Right lung (tissue), 5 donors: ENCODE results near the gene PSMB3. TPM values are rescaled to one million over a fixed set of nuclear protein-coding genes. Genes with fewer than 3 reads are reported as not detected.
"Not testable (repeated sequence)": the region's sequence is repeated elsewhere in the genome, so short reads cannot be mapped to it uniquely, and the experiment has no call there.

Experiments used
- DNase-seq, 2 donors: peaks; one replicate each; pipeline ENCODE4 v3.0.0-alpha.2; 2013
- polyA plus RNA-seq, 5 donors: library from polyadenylated mRNA; unstranded; fragments of 120-200 nt; gene quantifications; one replicate each; pipeline versions ENCODE4 v1.2.1 to v1.2.3, GENCODE V29; 2013; ENCODE audit warnings: inconsistent platforms in 1 of 5, low replicate concordance in 1 of 5; ENCODE audit not compliant: insufficient read length in 5 of 5, insufficient read depth in 1 of 5

Gene PSMB3
- polyA plus RNA-seq, 5 donors, result 90.6 to 113 (median 97.3) TPM

GRCh38 chr17:38790148-38790707 is 37.7 kb downstream of the PSMB3 start:
- not testable (repeated sequence) for DNase-seq

DNA sequence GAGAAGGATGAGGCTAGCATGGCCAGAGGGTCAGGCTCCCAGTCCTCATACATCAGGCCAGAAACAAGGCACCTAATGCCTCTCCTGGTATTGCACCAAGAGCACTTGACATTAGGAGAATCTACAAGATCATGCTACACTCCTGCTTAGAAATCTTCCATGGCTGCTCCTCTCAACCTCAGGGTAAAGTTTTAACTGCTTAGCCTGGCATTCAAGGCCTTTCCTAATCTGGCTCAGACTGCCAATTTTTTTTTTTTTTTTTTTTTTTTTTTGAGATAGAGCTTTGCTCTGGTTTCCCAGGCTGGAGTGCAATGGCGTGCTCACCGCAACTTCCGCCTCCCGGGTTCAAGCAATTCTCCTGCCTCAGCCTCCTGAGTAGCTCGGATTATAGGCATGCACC is 38.6 kb downstream of the PSMB3 start:
- no peak for DNase-seq

DNA sequence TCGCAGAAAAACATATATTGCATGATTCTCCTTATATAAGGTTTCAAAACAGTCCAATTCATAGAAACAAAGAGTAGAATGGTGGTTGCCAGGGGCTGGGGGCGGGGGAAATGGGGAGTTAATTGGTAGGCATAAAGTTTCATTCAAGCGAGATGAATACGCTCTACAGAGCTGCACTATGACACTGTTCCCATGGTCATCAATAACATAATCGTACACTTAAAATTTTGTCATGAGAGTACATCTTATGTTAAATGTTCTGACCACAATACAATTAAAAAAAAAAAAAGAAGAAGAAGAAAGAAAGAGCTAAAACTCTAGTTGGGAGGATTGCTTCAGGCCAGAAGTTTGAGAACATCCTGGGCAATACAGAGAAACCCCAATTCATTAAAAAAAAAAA is 41.7 kb downstream of the PSMB3 start:
- no peak for DNase-seq

GRCh38 chr17:38796451-38797157 is 44.1 kb downstream of the PSMB3 start:
- no peak for DNase-seq

- no peak for DNase-seq
These were observed 44.6 kb downstream of the PSMB3 start for GRCh38 chr17:38797158-38797490.

GRCh38 chr17:38797828-38798227 is 45.3 kb downstream of the PSMB3 start:
- no peak for DNase-seq

- DNase-seq, result peak in 1 of 2 donors; percentile 36
These were observed 46.3 kb downstream of the PSMB3 start for GRCh38 chr17:38798614-38799500.

DNA sequence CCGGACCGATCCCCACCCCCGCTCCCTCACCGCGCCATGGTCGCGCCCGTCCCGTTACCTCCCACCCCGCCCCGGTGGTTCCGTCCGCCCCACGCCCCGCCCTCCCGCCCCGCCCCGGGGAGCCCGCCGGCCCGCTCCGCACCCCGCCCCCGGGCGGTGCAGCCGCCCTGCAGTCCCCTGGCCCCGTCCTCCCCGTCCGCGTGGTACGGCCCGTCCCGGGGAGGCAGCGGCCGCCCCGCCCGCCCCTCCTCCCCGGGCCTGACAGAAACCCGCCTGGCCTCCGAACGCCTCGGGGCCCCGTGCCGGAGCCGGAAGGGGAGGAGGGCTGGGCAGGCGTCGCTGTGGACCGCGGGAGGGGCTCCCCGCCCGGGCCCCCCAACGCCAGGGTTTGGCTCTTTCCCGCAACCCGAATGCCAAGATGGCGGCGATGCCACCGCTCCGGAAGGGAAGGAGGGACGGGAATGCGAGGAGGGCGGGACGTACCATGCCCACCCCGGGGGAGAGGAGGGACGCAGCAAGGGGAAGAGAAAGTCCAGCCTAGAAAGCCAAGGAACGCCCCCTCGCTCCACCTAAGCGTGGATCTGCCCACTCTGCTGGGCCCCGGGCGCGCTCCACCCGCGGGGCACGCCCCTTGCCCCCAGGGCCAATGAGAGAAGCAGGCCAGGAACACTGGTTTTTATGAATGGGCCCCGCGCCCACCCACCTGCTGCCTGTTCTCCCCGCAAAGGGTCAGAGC is 47.1 kb downstream of the PSMB3 start, which contains the start of gene PIP4K2B:
TSS of gene PIP4K2B (minus strand) at position 56 of the 736 bp plus-strand sequence. CDS start 132 bp downstream, outside the sequence.
- peak; percentile 97 to 98 for DNase-seq

DNA sequence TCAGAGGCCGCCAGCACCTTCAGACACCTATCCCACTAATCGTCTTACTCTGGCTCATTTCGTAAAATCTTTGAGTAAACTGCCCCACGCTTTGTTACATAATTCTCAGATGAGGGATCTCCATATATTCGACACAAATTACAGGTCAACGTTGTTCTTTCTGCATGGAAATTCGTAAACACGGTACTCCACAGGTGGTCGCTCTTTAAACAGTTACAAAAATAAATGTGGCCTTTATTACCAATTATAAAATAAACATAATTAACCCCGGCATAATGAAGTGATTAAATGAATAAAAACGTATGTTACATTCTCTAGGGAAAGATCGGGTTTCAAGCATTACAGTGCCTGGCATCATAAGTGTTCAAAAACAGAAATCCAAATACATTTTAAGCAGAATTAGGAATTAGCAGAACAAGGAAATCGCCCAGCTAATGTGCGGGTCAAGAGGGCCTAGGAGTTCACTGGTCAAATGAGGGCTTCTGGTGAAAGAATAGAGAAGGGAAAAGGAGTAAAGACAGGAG is 47.8 kb downstream of the PSMB3 start:
- peak in 1 of 2 donors; percentile 19 for DNase-seq

DNA sequence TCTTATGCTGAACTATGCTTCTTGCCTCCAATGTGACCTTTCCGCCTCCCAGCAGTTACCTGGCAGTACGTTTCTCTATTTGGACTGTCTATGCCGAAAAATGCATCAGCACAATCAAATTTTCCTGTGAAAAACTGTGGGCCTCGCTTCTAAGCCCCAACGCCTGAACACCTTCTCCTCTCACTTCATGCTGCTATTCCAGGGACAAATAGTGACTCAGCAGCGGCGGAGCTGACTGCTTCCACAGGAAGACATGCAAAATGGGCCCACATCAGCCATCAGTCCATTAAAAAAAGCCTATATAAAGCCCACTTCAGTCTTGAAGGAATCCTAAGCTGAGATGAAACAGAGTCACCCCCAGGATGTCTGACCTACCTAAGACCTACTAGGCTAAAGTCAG is 57.3 kb downstream of the PSMB3 start:
- no peak for DNase-seq

Other genes starting within 250 kb of the PSMB3 start
- gene SRCIN1, start 146.8 kb upstream of the PSMB3 start, polyA plus RNA-seq, result 10 to 100 TPM in 2 of 5 donors, 1 to 10 TPM in 3; 5.8 to 10.8 (median 8.8) TPM
- gene EPOP, start 77.8 kb upstream of the PSMB3 start, polyA plus RNA-seq, result 1 to 10 TPM; 1.2 to 2.1 (median 1.7) TPM
- 100 to 1,000 TPM in 3 of 5 donors, 10 to 100 TPM in 2; 88.4 to 127 (median 112) TPM for gene MLLT6, start 47.5 kb upstream of the PSMB3 start, polyA plus RNA-seq
- 10 to 100 TPM in 3 of 5 donors, 1 to 10 TPM in 2; 9.5 to 20.5 (median 11.5) TPM for gene CISD3, start 22.4 kb upstream of the PSMB3 start, polyA plus RNA-seq
- 100 to 1,000 TPM in 2 of 5 donors, 10 to 100 TPM in 3; 63.6 to 108 (median 89.9) TPM for gene PCGF2, start 4.4 kb upstream of the PSMB3 start, polyA plus RNA-seq
- gene PIP4K2B, start 46.8 kb downstream of the PSMB3 start, polyA plus RNA-seq, result 10 to 100 TPM; 80.6 to 92.5 (median 84.1) TPM
- gene CWC25, start 72.6 kb downstream of the PSMB3 start, polyA plus RNA-seq, result 10 to 100 TPM; 25.3 to 29.6 (median 26.5) TPM
- gene RPL23, start 101.0 kb downstream of the PSMB3 start, polyA plus RNA-seq, result 1,000 to 10,000 TPM; 2,672 to 3,641 (median 3,192) TPM
- 100 to 1,000 TPM; 132 to 164 (median 144) TPM for gene LASP1, start 117.3 kb downstream of the PSMB3 start, polyA plus RNA-seq
- not detected for gene FBXO47, start 214.7 kb downstream of the PSMB3 start, polyA plus RNA-seq